Stimulated activated CD4-positive, alpha-beta T cell treated with anti-CD3 and anti-CD28 coated beads, Interleukin-1b, Interleukin-23, amount 100 ng/mL, for 24 hours (primary cell): ENCODE results near the gene RAB5B.
"Not testable (repeated sequence)": the region's sequence is repeated elsewhere in the genome, so short reads cannot be mapped to it uniquely, and the experiment has no call there.

Experiments
- DNase-seq, 4 experiments: peaks; one replicate each; pipeline ENCODE4 v3.0.0-alpha.2; 2020; ENCODE audit warnings: low read depth in 4 of 4, low spot score in 1 of 4

Gene RAB5B

GRCh38 chr12:56013482-56013881, 39.6 kb downstream of the RAB5B start:
- no peak for DNase-seq

GRCh38 chr12:56014205-56014604, 40.3 kb downstream of the RAB5B start:
- DNase-seq, result no peak

GRCh38 chr12:56017181-56017580, 43.3 kb downstream of the RAB5B start:
- DNase-seq, result no peak

GRCh38 chr12:56018356-56018755, 44.5 kb downstream of the RAB5B start:
- DNase-seq, result no peak

DNA sequence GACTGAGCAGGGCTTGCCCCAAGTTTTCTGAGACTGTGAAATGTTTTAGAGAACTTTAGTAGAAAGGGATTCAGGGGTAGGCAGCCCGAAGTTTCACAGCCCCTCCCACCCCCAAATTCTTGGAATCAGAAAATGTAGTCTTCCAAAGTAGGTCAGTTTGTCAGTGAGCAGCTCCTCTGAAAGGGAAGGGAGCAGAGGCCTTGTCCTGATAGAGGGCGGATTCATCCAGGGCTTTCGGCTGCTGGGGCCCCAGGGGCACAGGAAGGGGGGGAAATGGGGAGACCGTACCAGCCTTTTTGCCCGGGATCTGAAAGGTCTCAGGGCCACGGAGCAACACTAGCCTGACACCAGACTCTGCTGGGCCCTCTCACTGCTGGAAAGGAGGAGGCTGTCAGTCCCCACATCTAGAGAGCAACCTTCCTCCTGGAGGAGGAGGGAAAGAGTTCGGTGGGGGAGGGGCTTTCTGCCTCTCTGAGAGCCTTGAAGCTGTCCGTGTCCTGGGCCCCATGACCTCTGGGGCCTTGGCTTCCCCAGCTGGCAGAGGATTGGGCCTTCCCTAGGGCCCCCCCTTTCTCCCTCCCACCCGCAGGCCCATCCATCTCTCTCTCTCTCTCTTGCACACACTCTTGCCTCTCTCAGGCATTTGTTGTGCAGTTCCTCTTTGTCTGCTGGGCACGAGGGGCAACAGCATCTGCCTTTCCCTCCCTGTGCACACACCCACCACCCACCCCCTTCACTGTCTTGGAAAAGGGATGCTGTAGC, 46.7 kb downstream of the RAB5B start, which contains the start of gene IKZF4:
TSS of gene IKZF4 (plus strand) at position 621 of the 762 bp plus-strand sequence. CDS start 451 bp downstream, outside the sequence.
- DNase-seq, result no peak

DNA sequence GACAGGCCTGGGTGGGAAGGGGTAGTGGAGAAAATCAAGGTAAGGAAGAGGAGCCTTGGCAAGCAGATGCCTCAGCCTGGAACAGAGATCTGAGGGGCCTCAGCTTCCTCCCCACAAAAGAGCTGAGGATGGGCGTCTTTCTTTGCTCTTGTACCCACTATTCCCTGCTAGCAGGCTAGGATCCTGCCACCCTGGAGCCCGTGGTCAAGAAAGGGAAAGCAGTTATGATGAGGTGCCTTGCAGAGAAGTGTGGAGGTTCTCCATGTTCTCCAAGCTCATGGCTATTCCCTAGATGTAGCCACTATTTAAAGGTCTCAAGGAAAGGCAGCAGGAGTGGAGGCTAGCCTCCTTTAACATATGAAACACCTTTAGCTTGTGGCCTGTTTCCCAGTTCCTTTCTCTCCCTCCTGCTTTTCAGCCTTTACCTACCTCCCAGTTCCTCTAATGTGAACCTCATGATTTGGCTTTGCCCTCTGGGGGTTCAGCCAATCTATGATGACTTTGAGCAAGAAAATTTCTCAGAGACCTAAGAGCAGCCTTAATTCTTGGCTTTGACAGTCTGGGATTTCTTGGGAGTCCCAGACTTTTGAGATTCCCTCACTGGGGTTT, 48.1 kb downstream of the RAB5B start:
- DNase-seq, result no peak

- no peak for DNase-seq
Observed at GRCh38 chr12:56028511-56029165, 54.8 kb downstream of the RAB5B start.

- no peak for DNase-seq
Observed at GRCh38 chr12:56029166-56029519, 55.3 kb downstream of the RAB5B start.

DNA sequence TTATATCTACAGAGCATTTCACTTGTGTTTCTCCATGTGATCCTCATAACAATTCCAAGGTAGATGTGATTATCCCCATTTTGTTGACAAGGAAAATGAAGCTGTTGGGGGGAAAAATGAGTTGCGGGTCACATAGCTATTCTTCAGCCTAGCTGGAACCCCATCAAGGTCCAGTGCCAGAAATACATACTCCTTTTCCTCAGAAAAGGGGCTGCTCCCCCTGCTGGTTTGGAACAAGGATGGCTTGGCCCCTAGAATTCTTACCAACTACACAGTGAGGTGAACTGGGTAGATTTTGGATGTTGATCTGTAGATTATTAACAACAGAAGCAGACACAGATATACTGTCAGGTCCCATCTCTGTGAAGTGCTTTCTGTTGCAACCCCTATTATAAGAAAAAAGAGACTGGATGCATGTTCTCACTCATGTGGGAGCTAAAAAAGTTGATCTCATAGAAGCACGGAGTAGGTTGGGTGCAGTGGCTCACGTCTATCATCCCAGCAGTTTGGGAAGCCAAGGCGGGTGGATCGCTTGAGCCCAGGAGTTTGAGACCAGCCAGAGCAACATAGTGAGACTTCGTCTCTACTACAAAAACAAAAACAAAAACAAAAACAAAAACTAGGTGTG, 55.9 kb downstream of the RAB5B start:
- no peak for DNase-seq

DNA sequence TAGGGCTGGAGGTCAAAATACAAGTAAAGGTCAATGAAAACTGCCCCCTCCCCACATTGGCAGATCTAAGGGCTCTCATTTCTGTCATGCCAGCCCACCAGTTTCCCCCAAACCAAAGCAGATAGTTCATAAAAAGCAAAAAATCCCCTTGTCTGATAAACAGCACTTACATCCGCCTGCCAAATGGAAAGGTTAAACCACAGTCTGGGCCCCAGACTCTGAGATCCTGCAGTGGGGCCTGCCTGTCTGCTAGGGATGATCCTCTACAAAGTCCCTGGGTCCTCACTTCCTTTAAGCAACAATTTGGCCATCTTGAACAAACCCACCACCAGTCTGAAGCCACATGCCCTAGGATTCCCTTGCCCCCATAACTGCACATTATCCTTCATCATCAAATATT, 58.1 kb downstream of the RAB5B start:
- DNase-seq, result no peak

GRCh38 chr12:56034586-56035332, 60.9 kb downstream of the RAB5B start:
- DNase-seq, result no peak

- DNase-seq, result no peak
Observed at GRCh38 chr12:56037161-56037560, 63.3 kb downstream of the RAB5B start.

- DNase-seq, result no peak
Observed at GRCh38 chr12:56038022-56038655, 64.3 kb downstream of the RAB5B start.

GRCh38 chr12:56040151-56040550, 66.3 kb downstream of the RAB5B start:
- no peak for DNase-seq

DNA sequence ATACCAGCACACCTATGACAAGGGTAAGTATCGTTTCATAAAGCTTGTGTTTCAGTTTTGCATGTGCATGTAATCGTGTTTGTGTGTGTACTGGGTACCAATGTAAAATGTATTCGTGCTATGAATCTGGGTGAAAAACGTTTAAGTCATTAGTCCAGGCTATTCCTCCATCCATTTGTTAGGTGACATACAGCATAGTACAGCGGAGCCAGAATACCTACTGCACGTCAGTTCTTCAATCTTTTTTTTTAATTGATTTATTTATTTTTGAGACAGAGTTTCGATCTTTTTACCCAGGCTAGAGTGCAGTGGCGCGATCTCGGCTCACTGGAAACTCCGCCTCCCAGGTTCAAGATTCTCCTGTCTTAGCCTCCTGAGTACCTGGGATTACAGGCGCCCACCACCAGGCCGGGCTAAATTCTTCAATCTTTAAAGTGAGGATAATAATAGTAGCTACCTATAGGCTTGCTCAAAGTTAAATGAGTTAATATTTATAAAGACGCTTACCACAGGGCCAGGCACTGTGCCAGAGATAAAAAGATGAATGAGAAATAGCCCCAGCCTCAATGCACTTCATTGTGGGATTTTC, 67.2 kb downstream of the RAB5B start:
- DNase-seq, result no peak

- DNase-seq, result peak; percentile 75 to 87 (median 80)
Observed at GRCh38 chr12:56041552-56042429, 67.9 kb downstream of the RAB5B start, which contains the start of gene RPS26. Gene RPS26 (plus strand): TSS chr12:56041918. CDS start chr12:56042167, 249 bp downstream.

DNA sequence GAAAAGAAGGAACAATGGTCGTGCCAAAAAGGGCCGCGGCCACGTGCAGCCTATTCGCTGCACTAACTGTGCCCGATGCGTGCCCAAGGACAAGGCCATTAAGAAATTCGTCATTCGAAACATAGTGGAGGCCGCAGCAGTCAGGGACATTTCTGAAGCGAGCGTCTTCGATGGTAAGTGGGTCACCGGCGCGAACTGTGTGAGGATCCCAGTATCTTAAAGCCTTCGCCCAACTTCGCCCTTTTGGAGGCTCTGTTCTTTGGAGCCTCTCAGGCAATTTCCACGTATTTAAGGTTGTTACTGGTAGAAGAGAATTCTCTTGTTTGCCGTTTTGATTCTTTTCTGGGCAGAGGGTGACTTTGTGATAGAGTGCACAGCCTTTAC, 68.5 kb downstream of the RAB5B start:
- DNase-seq, result not testable (repeated sequence)

DNA sequence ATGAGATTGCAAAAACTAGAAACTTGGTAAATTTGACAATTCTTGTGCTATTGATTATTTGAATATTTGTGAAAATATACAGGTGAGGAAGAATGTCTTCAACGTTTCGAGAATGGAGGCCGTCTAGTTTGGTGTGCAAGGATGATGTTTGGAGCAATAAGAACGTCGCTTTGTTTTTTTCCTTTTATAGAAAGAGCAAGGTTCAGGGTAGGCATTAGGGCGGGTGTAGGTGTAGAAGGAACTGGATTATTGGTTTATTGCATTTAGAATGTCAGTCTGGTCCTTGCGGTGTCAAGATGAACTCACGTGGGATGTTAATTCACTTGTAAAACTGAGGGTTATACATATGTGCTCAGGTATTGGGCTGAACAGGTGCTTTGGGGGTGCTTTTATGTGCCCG, 69.0 kb downstream of the RAB5B start:
- no peak for DNase-seq
